ENCODE measurements around the gene VTCN1.

GRCh38 chr1:117118137-117118536 lies 92.6 kb downstream of the VTCN1 start:
- TF ChIP-seq, protein P1, sequence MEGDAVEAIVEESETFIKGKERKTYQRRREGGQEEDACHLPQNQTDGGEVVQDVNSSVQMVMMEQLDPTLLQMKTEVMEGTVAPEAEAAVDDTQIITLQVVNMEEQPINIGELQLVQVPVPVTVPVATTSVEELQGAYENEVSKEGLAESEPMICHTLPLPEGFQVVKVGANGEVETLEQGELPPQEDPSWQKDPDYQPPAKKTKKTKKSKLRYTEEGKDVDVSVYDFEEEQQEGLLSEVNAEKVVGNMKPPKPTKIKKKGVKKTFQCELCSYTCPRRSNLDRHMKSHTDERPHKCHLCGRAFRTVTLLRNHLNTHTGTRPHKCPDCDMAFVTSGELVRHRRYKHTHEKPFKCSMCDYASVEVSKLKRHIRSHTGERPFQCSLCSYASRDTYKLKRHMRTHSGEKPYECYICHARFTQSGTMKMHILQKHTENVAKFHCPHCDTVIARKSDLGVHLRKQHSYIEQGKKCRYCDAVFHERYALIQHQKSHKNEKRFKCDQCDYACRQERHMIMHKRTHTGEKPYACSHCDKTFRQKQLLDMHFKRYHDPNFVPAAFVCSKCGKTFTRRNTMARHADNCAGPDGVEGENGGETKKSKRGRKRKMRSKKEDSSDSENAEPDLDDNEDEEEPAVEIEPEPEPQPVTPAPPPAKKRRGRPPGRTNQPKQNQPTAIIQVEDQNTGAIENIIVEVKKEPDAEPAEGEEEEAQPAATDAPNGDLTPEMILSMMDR (IDR thresholded peaks at IDR 0.05; ENCODE audit: low read length), result no peak
- no peak for TF ChIP-seq EZH2phosphoT487 (IDR thresholded peaks at IDR 0.05; ENCODE audit: low read length)
